B cell (primary cell): ENCODE data around the gene RCC1. TPM values are rescaled to one million over a fixed set of nuclear protein-coding genes. Genes with fewer than 3 reads are reported as not detected.

ENCODE experiments used
- ATAC-seq: fragments of 200-7000 bp; cut with Tn5 transposase; one replicate; pipeline ENCODE4 v1.10.0; 2021; ENCODE audit warnings: low read depth, mild to moderate bottlenecking, moderate number of reproducible peaks, moderate library complexity
- CTCF ChIA-PET: fragments of 350-600 bp; sonication (Branson Sonifier 250); formaldehyde crosslinking; loops from one replicate; lab custom pipeline; 2021; ENCODE audit warnings: antibody characterized with exemption, inconsistent platforms; lab: Charles Lee
- POLR2A ChIA-PET: fragments of 350-600 bp; sonication (Branson Sonifier 250); formaldehyde crosslinking; loops from one replicate; lab custom pipeline; 2021; ENCODE audit warnings: antibody characterized with exemption; lab: Charles Lee
- DNase-seq: peaks from one replicate; pipeline ENCODE4 v3.0.0; 2013
- H2AFZ ChIP-seq: 2 replicates; pipeline ENCODE4 v1.6.1; 2012; ENCODE audit warnings: mild to moderate bottlenecking, low read depth, low read length; ENCODE audit not compliant: insufficient read depth, poor library complexity, severe bottlenecking
- H3K27ac ChIP-seq, 2 donors: 1 replicate in 1 of 2; 2 replicates in 1 of 2; pipeline ENCODE4 v1.5.1; 2012 to 2013; ENCODE audit warnings: low read length in 2 of 2, mild to moderate bottlenecking in 2 of 2, moderate library complexity in 1 of 2
- H3K27me3 ChIP-seq, 4 experiments: fragments of 200-600 bp in 1 of 4; sonication (generic) in 1 of 4; replicated peaks in 1 of 4; 1 replicate in 2 of 4; 2 replicates in 2 of 4; pipeline versions ENCODE4 v1.6.1 to v1.7.0; 2013 to 2016; ENCODE audit warnings: low read length in 3 of 4, mild to moderate bottlenecking in 2 of 4, mixed read lengths in 1 of 4, moderate library complexity in 1 of 4; ENCODE audit not compliant: insufficient read depth in 4 of 4, control insufficient read depth in 3 of 4; ENCODE audit errors: control extremely low read depth in 1 of 4
- H3K36me3 ChIP-seq, 2 experiments: replicated peaks in 1 of 2; 1 replicate in 1 of 2; 2 replicates in 1 of 2; pipeline versions ENCODE4 v1.6.1 to v1.7.1; 2013; ENCODE audit warnings: low read length in 1 of 2; ENCODE audit not compliant: insufficient read depth in 2 of 2, control insufficient read depth in 1 of 2; ENCODE audit errors: control extremely low read depth in 1 of 2, extremely low read depth in 1 of 2
- H3K4me1 ChIP-seq, 2 donors: fragments of 200-600 bp in 1 of 2; sonication (generic) in 1 of 2; 1 replicate in 1 of 2; 2 replicates in 1 of 2; pipeline versions ENCODE4 v1.5.1 to v1.6.1; 2013 to 2017; ENCODE audit warnings: low read length in 2 of 2; ENCODE audit not compliant: control insufficient read depth in 2 of 2, insufficient read depth in 2 of 2
- H3K4me2 ChIP-seq: replicated peaks from 2 replicates; pipeline ENCODE3; 2012; ENCODE audit warnings: mild to moderate bottlenecking, low read depth, low read length; ENCODE audit not compliant: poor library complexity, severe bottlenecking
- H3K4me3 ChIP-seq, 5 experiments: fragments of 200-600 bp in 1 of 5; sonication (generic) in 1 of 5; 1 replicate in 3 of 5; 2 replicates in 2 of 5; pipeline versions ENCODE4 v1.5.1 to v1.7.0; 2011 to 2016; ENCODE audit warnings: low read length in 4 of 5, mild to moderate bottlenecking in 4 of 5, low read depth in 2 of 5, control low read depth in 1 of 5, moderate library complexity in 1 of 5; ENCODE audit not compliant: insufficient read depth in 1 of 5; ENCODE audit errors: control extremely low read depth in 1 of 5, extremely low read depth in 1 of 5
- H3K79me2 ChIP-seq: fragments of 200-600 bp; sonication (generic); one replicate; pipeline ENCODE4 v1.6.0; 2016; ENCODE audit warnings: low read length; ENCODE audit not compliant: control insufficient read depth, insufficient read depth
- H3K9ac ChIP-seq: fragments of 200-600 bp; sonication (generic); 2 replicates; pipeline ENCODE4 v1.6.1; 2017; ENCODE audit warnings: mild to moderate bottlenecking, low read length, moderate library complexity
- H3K9me3 ChIP-seq, 3 donors: one replicate each; pipeline versions ENCODE4 v1.6.1 to v1.7.1; 2013; ENCODE audit warnings: low read length in 2 of 3; ENCODE audit not compliant: control insufficient read depth in 2 of 3, insufficient read depth in 1 of 3; ENCODE audit errors: control extremely low read depth in 1 of 3
- H4K20me1 ChIP-seq: 2 replicates; pipeline ENCODE4 v1.6.0; 2012; ENCODE audit warnings: mild to moderate bottlenecking, low read length; ENCODE audit not compliant: insufficient read depth, control insufficient read depth, poor library complexity, severe bottlenecking
- H3K27ac Mint-ChIP-seq: one replicate; pipeline ENCODE4 v1.8.0; 2021; ENCODE audit warnings: mixed read lengths
- H3K27me3 Mint-ChIP-seq: one replicate; pipeline ENCODE4 v1.8.0; 2021; ENCODE audit warnings: mixed read lengths
- H3K4me1 Mint-ChIP-seq: one replicate; pipeline ENCODE4 v1.8.0; 2021; ENCODE audit warnings: mixed read lengths
- H3K4me3 Mint-ChIP-seq: one replicate; pipeline ENCODE4 v1.8.0; 2021; ENCODE audit warnings: mixed read lengths
- H3K9me3 Mint-ChIP-seq: one replicate; pipeline ENCODE4 v1.8.0; 2022; ENCODE audit warnings: mixed read lengths; ENCODE audit not compliant: insufficient read depth
- EZH2 ChIP-seq: IDR thresholded peaks from 2 replicates; pipeline ENCODE4 v1.6.1; 2012; ENCODE audit warnings: borderline replicate concordance, low read depth, mild to moderate bottlenecking, moderate library complexity, low read length; ENCODE audit not compliant: insufficient read depth, poor library complexity, severe bottlenecking
- WGBS: methylation state at CpG from one replicate; pipeline ENCODE4 v1.1.5; 2013; ENCODE audit warnings: missing lambda C conversion rate; ENCODE audit not compliant: insufficient coverage; 5-methylcytosine and 5-hydroxymethylcytosine counted together
- intact Hi-C: fragments of 100-400 bp; cut with micrococcal nuclease; formaldehyde crosslinking; loops from one replicate; pipeline ENCODE4 v1.10.0; 2022
- polyA minus RNA-seq: library from RNA; depleted of rRNA, polyadenylated mRNA; stranded (reverse); fragments of >200 nt; gene quantifications from 2 replicates; pipeline ENCODE4 v1.2.3, GENCODE V29; 2012
- polyA plus RNA-seq: library from polyadenylated mRNA; depleted of rRNA; stranded (reverse); fragments of >200 nt; gene quantifications from 2 replicates; pipeline ENCODE4 v1.2.3, GENCODE V29; 2012
- total RNA-seq, 2 donors: library from RNA; stranded (reverse); fragments of 120-200 nt in 1 of 2; gene quantifications; 1 replicate in 1 of 2; 2 replicates in 1 of 2; pipeline versions ENCODE4 v1.2.3 to v1.2.4, GENCODE V29; 2013 to 2022
- TF ChIP-seq, protein P1 (sequence below): fragments of 200-600 bp; IDR thresholded peaks from one replicate; pipeline ENCODE4 v1.8.0; 2022; ENCODE audit warnings: antibody characterized with exemption, mild to moderate bottlenecking

RCC1 gene, protein sequence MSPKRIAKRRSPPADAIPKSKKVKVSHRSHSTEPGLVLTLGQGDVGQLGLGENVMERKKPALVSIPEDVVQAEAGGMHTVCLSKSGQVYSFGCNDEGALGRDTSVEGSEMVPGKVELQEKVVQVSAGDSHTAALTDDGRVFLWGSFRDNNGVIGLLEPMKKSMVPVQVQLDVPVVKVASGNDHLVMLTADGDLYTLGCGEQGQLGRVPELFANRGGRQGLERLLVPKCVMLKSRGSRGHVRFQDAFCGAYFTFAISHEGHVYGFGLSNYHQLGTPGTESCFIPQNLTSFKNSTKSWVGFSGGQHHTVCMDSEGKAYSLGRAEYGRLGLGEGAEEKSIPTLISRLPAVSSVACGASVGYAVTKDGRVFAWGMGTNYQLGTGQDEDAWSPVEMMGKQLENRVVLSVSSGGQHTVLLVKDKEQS
- 16.3 and 17.5 TPM in 2 replicates for total RNA-seq
- total RNA-seq (2013), result 17.1 TPM
- 9.7 and 10.9 TPM in 2 replicates for polyA plus RNA-seq
- 10.4 and 17.3 TPM in 2 replicates for polyA minus RNA-seq

GRCh38 chr1:28505406-28506187 lies at the start of gene RCC1:
Gene RCC1 (plus strand): TSS chr1:28506043. CDS start chr1:28529867, 23,824 bp downstream.
- H3K79me2 ChIP-seq, result peaks cover 46% of the 10 kb centered on the region
- H3K4me1 ChIP-seq, result peaks cover 38 to 48% of the 10 kb centered on the region in 2 donors
- POLR2A ChIA-PET, result interaction anchor here (0.5 to 2.2 kb wide), 9 partner anchors 18 to 535 kb away, joined by 3 to 23 read pairs (median 5); partner anchors contain the start of genes GMEB1, TAF12 and TRNAU1AP

More at GRCh38 chr1:28505406-28506187, at the start of gene RCC1:
- Histone ChIP-seq H3K4me2 (peak within 1 kb of the TSS; percentile 75), H2AFZ (peak within 1 kb of the TSS; percentile 94), H3K9ac (peak within 1 kb of the TSS; percentile 86), H3K9me3 (peaks cover 0 to 5% (median 0%) of the 10 kb centered on the region in 3 donors), H3K27me3 (no peaks in the 10 kb centered on the region), H3K4me3 (peak within 1 kb of the TSS; percentile 60 to 84 (median 80)), H3K27ac (peak within 1 kb of the TSS; percentile 65 to 67), H4K20me1 (peaks cover 46% of the 10 kb centered on the region), H3K36me3 (peaks cover 14 to 30% of the 10 kb centered on the region in 2 experiments)
- no peaks in the 10 kb centered on the region for H3K9me3 Mint-ChIP-seq
- WGBS, result under 1% methylated on average over 35 of the region's 41 CpGs
- peak; percentile 98 for DNase-seq
- peak; percentile 94 for ATAC-seq
- peaks cover 42% of the 10 kb centered on the region for H3K4me1 Mint-ChIP-seq
- no peaks in the 10 kb centered on the region for H3K27me3 Mint-ChIP-seq
- TF ChIP-seq EZH2, result no peak
- TF ChIP-seq, protein P1, sequence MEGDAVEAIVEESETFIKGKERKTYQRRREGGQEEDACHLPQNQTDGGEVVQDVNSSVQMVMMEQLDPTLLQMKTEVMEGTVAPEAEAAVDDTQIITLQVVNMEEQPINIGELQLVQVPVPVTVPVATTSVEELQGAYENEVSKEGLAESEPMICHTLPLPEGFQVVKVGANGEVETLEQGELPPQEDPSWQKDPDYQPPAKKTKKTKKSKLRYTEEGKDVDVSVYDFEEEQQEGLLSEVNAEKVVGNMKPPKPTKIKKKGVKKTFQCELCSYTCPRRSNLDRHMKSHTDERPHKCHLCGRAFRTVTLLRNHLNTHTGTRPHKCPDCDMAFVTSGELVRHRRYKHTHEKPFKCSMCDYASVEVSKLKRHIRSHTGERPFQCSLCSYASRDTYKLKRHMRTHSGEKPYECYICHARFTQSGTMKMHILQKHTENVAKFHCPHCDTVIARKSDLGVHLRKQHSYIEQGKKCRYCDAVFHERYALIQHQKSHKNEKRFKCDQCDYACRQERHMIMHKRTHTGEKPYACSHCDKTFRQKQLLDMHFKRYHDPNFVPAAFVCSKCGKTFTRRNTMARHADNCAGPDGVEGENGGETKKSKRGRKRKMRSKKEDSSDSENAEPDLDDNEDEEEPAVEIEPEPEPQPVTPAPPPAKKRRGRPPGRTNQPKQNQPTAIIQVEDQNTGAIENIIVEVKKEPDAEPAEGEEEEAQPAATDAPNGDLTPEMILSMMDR, result no peak
- CTCF ChIA-PET, result interaction anchor here (0.7 to 4.3 kb wide), 7 partner anchors 12 to 372 kb away, joined by 3 to 24 read pairs (median 4); no protein-coding TSS in a partner anchor
- intact Hi-C loops, result loop anchor here (1.0 to 5.0 kb wide), 11 partner anchors 13 to 677 kb away; partner anchors contain the start of genes MED18, RNU11, SESN2 and SRSF4
- peak within 1 kb of the TSS; percentile 97 for H3K4me3 Mint-ChIP-seq
- H3K27ac Mint-ChIP-seq, result peak within 1 kb of the TSS; percentile 98
